NCI-H2196 (cell line): ENCODE data around the gene C10orf120.
A peak's percentile ranks its signal among the peaks of the same experiment; 100 is the strongest.

Experiments used
- DNase-seq: peaks from one replicate; lab custom pipeline; 2025; ENCODE audit not compliant: unreplicated experiment; lab: John Stamatoyannopoulos, UW

The C10orf120 gene

GRCh38 chr10:122699796-122700455 is at the start of gene C10orf120:
TSS of gene C10orf120 (minus strand) at chr10:122699846. CDS start at chr10:122699790, 56 bp downstream.
- no peak for DNase-seq

GRCh38 chr10:122748496-122748895 is 48.9 kb upstream of the C10orf120 start:
- DNase-seq: no peak

GRCh38 chr10:122746408-122746807 is 46.8 kb upstream of the C10orf120 start:
- no peak for DNase-seq

- DNase-seq: no peak
Observed at GRCh38 chr10:122744257-122744656, 44.6 kb upstream of the C10orf120 start.

GRCh38 chr10:122740640-122741039 is 41.0 kb upstream of the C10orf120 start:
- DNase-seq: peak; percentile 1

- DNase-seq: no peak
Observed at GRCh38 chr10:122738031-122738430, 38.4 kb upstream of the C10orf120 start.

GRCh38 chr10:122733931-122734665 is 34.5 kb upstream of the C10orf120 start:
- no peak for DNase-seq

GRCh38 chr10:122733443-122733842 is 33.8 kb upstream of the C10orf120 start:
- DNase-seq: no peak

- DNase-seq: no peak
Observed at GRCh38 chr10:122730238-122730637, 30.6 kb upstream of the C10orf120 start.

- no peak for DNase-seq
Observed at GRCh38 chr10:122729126-122729525, 29.5 kb upstream of the C10orf120 start.

- no peak for DNase-seq
Observed at GRCh38 chr10:122727426-122727825, 27.8 kb upstream of the C10orf120 start.

GRCh38 chr10:122725768-122726167 is 26.1 kb upstream of the C10orf120 start:
- no peak for DNase-seq

- DNase-seq: no peak
Observed at GRCh38 chr10:122725006-122725405, 25.4 kb upstream of the C10orf120 start.

- no peak for DNase-seq
Observed at GRCh38 chr10:122721111-122721510, 21.5 kb upstream of the C10orf120 start.

- no peak for DNase-seq
Observed at GRCh38 chr10:122716025-122716424, 16.4 kb upstream of the C10orf120 start.

- DNase-seq: no peak
Observed at GRCh38 chr10:122715576-122715975, 15.9 kb upstream of the C10orf120 start.

- DNase-seq: no peak
Observed at GRCh38 chr10:122713091-122713885, 13.6 kb upstream of the C10orf120 start.

- DNase-seq: no peak
Observed at GRCh38 chr10:122710576-122710975, 10.9 kb upstream of the C10orf120 start.

- no peak for DNase-seq
Observed at GRCh38 chr10:122709971-122710370, 10.3 kb upstream of the C10orf120 start.

GRCh38 chr10:122707535-122707934 is 7.9 kb upstream of the C10orf120 start:
- no peak for DNase-seq

GRCh38 chr10:122706947-122707346 is 7.3 kb upstream of the C10orf120 start:
- no peak for DNase-seq

GRCh38 chr10:122706467-122706866 is 6.8 kb upstream of the C10orf120 start:
- no peak for DNase-seq
